GM12878 (cell line): ENCODE measurements around the gene GLP1R. TPM values are rescaled to one million over a fixed set of nuclear protein-coding genes. Genes with fewer than 3 reads are reported as not detected.

Source experiments
- ATAC-seq: fragments of 200-7000 bp; cut with Tn5 transposase; 3 replicates; pipeline ENCODE4 v1.9.1; 2020; ENCODE audit warnings: mild to moderate bottlenecking, moderate library complexity
- BruUV-seq: library from RNA; stranded (reverse); fragments of 400-500 nt; replicated peaks from 2 replicates; lab custom pipeline; 2021; lab: Mats Ljungman, UMichigan
- CTCF ChIA-PET: fragments of 300-600 bp; sonication (Branson Sonifier 250); formaldehyde crosslinking; extraction: SDS; loops from one replicate; lab custom pipeline; 2021; ENCODE audit warnings: inconsistent platforms; lab: Yijun Ruan, JAX
- POLR2A ChIA-PET: fragments of 350-600 bp; formaldehyde crosslinking; extraction: SDS; loops from one replicate; lab custom pipeline; 2021; ENCODE audit warnings: inconsistent platforms; lab: Charles Lee
- RAD21 ChIA-PET: fragments of 300-600 bp; sonication (Branson Sonifier 250); formaldehyde crosslinking; loops from one replicate; lab custom pipeline; 2023; ENCODE audit warnings: antibody characterized with exemption; ENCODE audit not compliant: unreplicated experiment; lab: Charles Lee
- SMC1A ChIA-PET: fragments of 300-600 bp; sonication (Branson Sonifier 250); formaldehyde crosslinking; loops from one replicate; lab custom pipeline; 2023; ENCODE audit not compliant: unreplicated experiment, uncharacterized antibody; lab: Charles Lee
- DNase-seq: peaks from one replicate; pipeline ENCODE4 v3.0.0-alpha.2; 2011; ENCODE audit warnings: low read depth, low spot score
- FAIRE-seq: peaks from 3 replicates; lab custom pipeline; 2011; peaks lifted over from hg19 to GRCh38; lab: Jason Lieb, UNC
- H2AFZ ChIP-seq: 2 replicates; pipeline ENCODE4 v1.6.0; 2011; ENCODE audit warnings: low read depth, low read length, control low read depth; ENCODE audit not compliant: control insufficient read depth
- H3K27ac ChIP-seq: 2 replicates; pipeline ENCODE4 v1.5.1; 2011; ENCODE audit warnings: control low read depth; ENCODE audit not compliant: control insufficient read depth, insufficient read depth
- H3K27me3 ChIP-seq, 2 experiments: replicated peaks in 1 of 2; 2 replicates each; pipeline versions ENCODE4 v1.6.0 to v1.6.1; 2011; ENCODE audit warnings: low read length in 1 of 2; ENCODE audit not compliant: control insufficient read depth in 2 of 2, insufficient read depth in 2 of 2
- H3K36me3 ChIP-seq, 2 experiments: 2 replicates each; pipeline ENCODE4 v1.5.1; 2011; ENCODE audit warnings: low read length in 1 of 2; ENCODE audit not compliant: control insufficient read depth in 2 of 2, insufficient read depth in 2 of 2
- H3K4me1 ChIP-seq: 2 replicates; pipeline ENCODE4 v1.6.1; 2011; ENCODE audit warnings: mild to moderate bottlenecking, low read length, moderate library complexity, mixed read lengths; ENCODE audit not compliant: control insufficient read depth, insufficient read depth
- H3K4me2 ChIP-seq: 2 replicates; pipeline ENCODE4 v1.6.0; 2011; ENCODE audit warnings: control low read depth; ENCODE audit not compliant: control insufficient read depth, insufficient read depth
- H3K4me3 ChIP-seq: fragments of 200-600 bp; sonication (generic); 2 replicates; pipeline ENCODE4 v1.5.1; 2016
- H3K79me2 ChIP-seq: 2 replicates; pipeline ENCODE4 v1.6.0; 2011; ENCODE audit warnings: low read length; ENCODE audit not compliant: control insufficient read depth, insufficient read depth
- H3K9ac ChIP-seq: 2 replicates; pipeline ENCODE4 v1.8.0; 2011; ENCODE audit warnings: low read length, control low read depth, mixed read lengths; ENCODE audit not compliant: control insufficient read depth, insufficient read depth
- H3K9me3 ChIP-seq: replicated peaks from 3 replicates; pipeline ENCODE4 v1.5.1; 2011; ENCODE audit warnings: mild to moderate bottlenecking, low read length; ENCODE audit not compliant: control insufficient read depth, insufficient read depth
- H4K20me1 ChIP-seq: 2 replicates; pipeline ENCODE4 v1.6.0; 2011; ENCODE audit not compliant: control insufficient read depth, insufficient read depth
- BHLHE40 ChIP-seq, 2 experiments: fragments of 450-650 bp in 1 of 2; IDR thresholded peaks; 2 replicates each; pipeline ENCODE4 v1.6.1; 2011 to 2017; ENCODE audit warnings: low read depth in 2 of 2, borderline replicate concordance in 1 of 2, improper control_type of control experiment in 1 of 2, low read length in 1 of 2, mild to moderate bottlenecking in 1 of 2
- IKZF2 ChIP-seq, 2 experiments: fragments of 450-650 bp; IDR thresholded peaks; 2 replicates each; pipeline ENCODE4 v1.6.1; 2017; ENCODE audit warnings: mild to moderate bottlenecking in 2 of 2, moderate library complexity in 2 of 2
- PKNOX1 ChIP-seq: fragments of 450-650 bp; IDR thresholded peaks from 2 replicates; pipeline ENCODE4 v1.6.1; 2016; ENCODE audit warnings: mild to moderate bottlenecking
- RAD51 ChIP-seq: fragments of 450-650 bp; IDR thresholded peaks from 2 replicates; pipeline ENCODE4 v1.6.1; 2016; ENCODE audit warnings: moderate library complexity, mild to moderate bottlenecking, inconsistent platforms
- SIN3A ChIP-seq: IDR thresholded peaks from 2 replicates; pipeline ENCODE4 v1.6.1; 2012; ENCODE audit warnings: low read depth, low read length, improper control_type of control experiment
- WGBS: methylation state at CpG from one replicate; pipeline ENCODE4 v1.1.6; 2016; ENCODE audit warnings: low lambda C conversion rate; ENCODE audit not compliant: insufficient replicate concordance, insufficient coverage; ENCODE audit errors: missing lambda C conversion rate; 5-methylcytosine and 5-hydroxymethylcytosine counted together
- in situ Hi-C: fragments of 300-500 bp; cut with MboI; formaldehyde crosslinking; loops from 9 replicates; pipeline ENCODE4 v1.14.3; 2018; ENCODE audit warnings: mixed read lengths
- intact Hi-C: fragments of 100-400 bp; cut with micrococcal nuclease; formaldehyde crosslinking; loops from one replicate; pipeline ENCODE4 v1.14.2; 2022; ENCODE audit not compliant: unreplicated experiment
- polyA plus RNA-seq, 11 experiments: library from polyadenylated mRNA; depleted of rRNA in 4 of 11; unstranded in 6 of 11; stranded (reverse) in 5 of 11; fragments of >200 nt; fragmentation: Nextera tagmentation in 4 of 11; fragmentation: Illumina TruSeq in 1 of 11; extraction: Ambion mirVana in 4 of 11; extraction: Trizol in 1 of 11; gene quantifications; 1 replicate in 1 of 11; 2 replicates in 10 of 11; pipeline versions ENCODE4 v1.2.1 to v1.2.3, GENCODE V29; 2011 to 2016; ENCODE audit warnings: inconsistent platforms in 2 of 11, missing spikeins in 2 of 11, low read depth in 1 of 11
- total RNA-seq, 4 experiments: library from RNA; depleted of rRNA in 3 of 4; stranded (reverse); fragments of >200 nt in 3 of 4; fragmentation: Illumina TruSeq in 1 of 4; extraction: Trizol in 1 of 4; gene quantifications; 2 replicates each; pipeline versions ENCODE4 v1.2.1 to v1.2.3, GENCODE V29; 2013 to 2021
- TF ChIP-seq, protein P1 (sequence below): fragments of 450-650 bp; IDR thresholded peaks from 2 replicates; pipeline ENCODE4 v1.6.1; 2018; ENCODE audit warnings: mild to moderate bottlenecking, low read depth, moderate library complexity; ENCODE audit not compliant: partially characterized antibody

Gene GLP1R
- total and polyA plus RNA-seq, 10 of the 15 experiments (the other 5 are each of a cell fraction or from before 2014, with no cell fraction given), result 0.01 TPM; not detected in 9

GRCh38 chr6:39086711-39087110 is 38.1 kb downstream of the GLP1R start:
- Histone ChIP-seq H3K4me1 (peaks cover 10% of the 10 kb centered on the region), H3K4me3 (no peak overlapping the region), H3K27me3 (peaks cover 2 to 16% of the 10 kb centered on the region in 2 experiments), H4K20me1 (peaks cover 7% of the 10 kb centered on the region; the same call in 1 of the 2 replicates), H3K4me2 (no peak overlapping the region), H3K9ac (no peak overlapping the region), H2AFZ (no peak overlapping the region), H3K27ac (no peak overlapping the region), H3K9me3 (no peaks in the 10 kb centered on the region), H3K79me2 (no peaks in the 10 kb centered on the region), H3K36me3 (no peaks in the 10 kb centered on the region)
- SMC1A ChIA-PET, result interaction anchor here (0.7 kb wide), 1 partner anchor 33 kb away, joined by 3 read pairs; no protein-coding TSS in a partner anchor
- 21% methylated on average over 6 of the region's 6 CpGs for WGBS
- intact Hi-C loops (no loop called here), in situ Hi-C loops (no loop called here)
- RAD21 ChIA-PET, result no interaction called here
- CTCF ChIA-PET, result interaction anchor here (1.4 kb wide), 1 partner anchor 58 kb away, joined by 4 read pairs; no protein-coding TSS in a partner anchor
- POLR2A ChIA-PET, result no interaction called here
- TF ChIP-seq SIN3A (no peak), BHLHE40 (IDR thresholded peaks at IDR 0.05; ENCODE audit: borderline replicate concordance in 1 of 2, low read depth in 2 of 2, low read length in 1 of 2) (no peak), RAD51 (no peak), IKZF2 (IDR thresholded peaks at IDR 0.05) (no peak), PKNOX1 (no peak)
- TF ChIP-seq, protein P1, sequence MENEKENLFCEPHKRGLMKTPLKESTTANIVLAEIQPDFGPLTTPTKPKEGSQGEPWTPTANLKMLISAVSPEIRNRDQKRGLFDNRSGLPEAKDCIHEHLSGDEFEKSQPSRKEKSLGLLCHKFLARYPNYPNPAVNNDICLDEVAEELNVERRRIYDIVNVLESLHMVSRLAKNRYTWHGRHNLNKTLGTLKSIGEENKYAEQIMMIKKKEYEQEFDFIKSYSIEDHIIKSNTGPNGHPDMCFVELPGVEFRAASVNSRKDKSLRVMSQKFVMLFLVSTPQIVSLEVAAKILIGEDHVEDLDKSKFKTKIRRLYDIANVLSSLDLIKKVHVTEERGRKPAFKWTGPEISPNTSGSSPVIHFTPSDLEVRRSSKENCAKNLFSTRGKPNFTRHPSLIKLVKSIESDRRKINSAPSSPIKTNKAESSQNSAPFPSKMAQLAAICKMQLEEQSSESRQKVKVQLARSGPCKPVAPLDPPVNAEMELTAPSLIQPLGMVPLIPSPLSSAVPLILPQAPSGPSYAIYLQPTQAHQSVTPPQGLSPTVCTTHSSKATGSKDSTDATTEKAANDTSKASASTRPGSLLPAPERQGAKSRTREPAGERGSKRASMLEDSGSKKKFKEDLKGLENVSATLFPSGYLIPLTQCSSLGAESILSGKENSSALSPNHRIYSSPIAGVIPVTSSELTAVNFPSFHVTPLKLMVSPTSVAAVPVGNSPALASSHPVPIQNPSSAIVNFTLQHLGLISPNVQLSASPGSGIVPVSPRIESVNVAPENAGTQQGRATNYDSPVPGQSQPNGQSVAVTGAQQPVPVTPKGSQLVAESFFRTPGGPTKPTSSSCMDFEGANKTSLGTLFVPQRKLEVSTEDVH, result no peak
- DNase-seq (no peak), ATAC-seq (no peak), FAIRE-seq (no peak)
- no TSS peak for BruUV-seq
